NCI-H2171 (cell line): ENCODE results near the gene SYT11.
A peak's percentile ranks its signal among the peaks of the same experiment; 100 is the strongest.
"Not testable (repeated sequence)": the region's sequence is repeated elsewhere in the genome, so short reads cannot be mapped to it uniquely, and the experiment has no call there.

Experiments used
- DNase-seq: peaks from one replicate; lab custom pipeline; 2025; lab: John Stamatoyannopoulos, UW

SYT11 gene

DNA sequence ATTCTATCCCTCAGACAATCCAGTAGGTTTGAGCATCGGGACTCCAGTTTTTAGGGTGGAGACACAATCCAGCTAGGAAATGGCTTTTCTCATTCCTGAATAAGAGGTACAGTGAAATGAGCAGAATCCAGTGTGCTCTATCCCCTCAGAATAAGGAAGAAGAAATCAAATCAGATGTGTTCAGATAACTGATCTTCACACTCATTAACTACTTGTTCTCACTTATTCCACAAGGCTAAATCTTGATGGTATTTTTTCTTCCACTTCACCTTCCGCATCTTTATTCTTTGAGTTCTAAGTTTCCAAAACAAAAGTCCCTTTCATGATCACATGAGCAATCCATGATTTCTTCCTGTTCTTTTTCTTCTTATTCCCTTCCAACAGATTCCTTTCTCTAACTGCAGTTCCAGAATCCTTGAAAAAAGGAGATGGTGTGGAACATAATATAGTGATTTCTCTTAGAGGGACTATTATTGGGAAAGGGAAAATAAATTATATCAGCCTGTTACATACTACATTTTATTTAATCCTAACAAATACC is 1.7 kb downstream of the SYT11 start:
- DNase-seq = no peak

DNA sequence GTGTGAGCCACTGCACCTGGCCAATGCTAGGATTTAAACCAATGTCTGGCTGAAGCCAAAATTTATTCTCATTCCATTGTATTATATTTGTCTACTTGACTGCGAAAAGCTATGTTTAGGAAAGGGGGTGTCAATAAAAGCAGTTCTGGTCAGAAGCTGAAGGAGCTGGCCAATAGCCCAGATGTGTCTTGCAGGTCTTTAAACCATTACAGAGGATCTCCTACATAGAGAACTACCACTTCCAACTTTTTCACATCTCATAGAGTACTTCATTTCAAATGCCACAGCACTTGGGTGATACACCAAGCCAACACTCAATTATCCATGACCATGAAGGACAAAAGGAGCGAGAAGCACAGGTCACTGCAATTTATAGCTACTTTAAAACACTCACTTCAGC is 2.5 kb downstream of the SYT11 start:
- DNase-seq = no peak

DNA sequence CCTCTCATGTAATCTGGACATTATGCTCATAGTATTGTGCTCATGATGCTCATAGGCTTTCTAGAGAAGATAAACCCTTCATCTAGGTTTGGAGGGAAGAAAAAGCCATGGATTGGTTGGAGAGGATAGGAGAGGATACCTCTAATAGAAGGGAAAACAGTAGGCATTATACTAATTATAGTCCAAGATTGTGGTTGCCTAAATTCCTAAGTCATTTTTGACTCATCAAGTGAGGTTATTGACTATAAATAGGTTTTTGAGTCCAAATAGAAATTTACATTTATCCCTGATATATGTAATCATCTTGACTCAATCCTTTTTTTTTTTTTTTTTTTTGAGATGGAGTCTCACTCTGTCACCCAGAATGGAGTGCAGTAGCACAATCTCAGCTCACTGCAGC is 5.0 kb downstream of the SYT11 start:
- no peak for DNase-seq

DNA sequence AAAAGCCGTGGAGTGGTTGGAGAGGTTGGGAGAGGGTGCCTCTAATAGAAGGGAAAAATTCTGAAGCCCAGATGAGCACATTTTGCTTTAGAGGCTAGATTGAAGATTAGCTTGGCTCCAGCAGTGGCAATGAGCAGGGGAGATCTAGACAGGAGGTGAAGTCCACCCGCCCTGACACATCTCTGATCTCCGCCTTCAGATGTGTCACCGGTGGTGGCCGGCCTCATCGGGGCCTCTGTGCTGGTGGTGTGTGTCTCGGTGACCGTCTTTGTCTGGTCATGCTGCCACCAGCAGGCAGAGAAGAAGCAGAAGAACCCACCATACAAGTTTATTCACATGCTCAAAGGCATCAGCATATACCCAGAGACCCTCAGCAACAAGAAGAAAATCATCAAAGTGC is 8.4 kb downstream of the SYT11 start:
- DNase-seq = no peak

DNA sequence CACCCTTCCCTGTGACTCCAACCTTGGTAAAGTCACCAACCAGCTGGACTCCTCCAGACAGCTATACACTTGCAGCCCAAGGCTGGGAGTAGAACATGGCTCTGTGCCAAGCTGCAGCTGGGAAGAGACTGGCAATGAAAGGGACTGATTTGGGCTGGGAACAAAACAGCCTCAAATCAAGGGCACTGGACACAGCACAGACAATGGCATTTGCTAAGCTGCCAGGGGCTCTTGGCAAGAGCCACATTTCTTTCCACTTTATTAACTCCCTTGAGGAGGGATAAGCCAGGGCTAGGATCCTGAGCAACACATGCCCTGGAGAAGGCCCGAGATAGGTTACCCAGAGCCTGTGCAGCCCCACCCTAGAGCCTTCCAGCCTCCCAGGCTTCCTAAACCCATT is 12.0 kb downstream of the SYT11 start:
- DNase-seq = peak; percentile 37

DNA sequence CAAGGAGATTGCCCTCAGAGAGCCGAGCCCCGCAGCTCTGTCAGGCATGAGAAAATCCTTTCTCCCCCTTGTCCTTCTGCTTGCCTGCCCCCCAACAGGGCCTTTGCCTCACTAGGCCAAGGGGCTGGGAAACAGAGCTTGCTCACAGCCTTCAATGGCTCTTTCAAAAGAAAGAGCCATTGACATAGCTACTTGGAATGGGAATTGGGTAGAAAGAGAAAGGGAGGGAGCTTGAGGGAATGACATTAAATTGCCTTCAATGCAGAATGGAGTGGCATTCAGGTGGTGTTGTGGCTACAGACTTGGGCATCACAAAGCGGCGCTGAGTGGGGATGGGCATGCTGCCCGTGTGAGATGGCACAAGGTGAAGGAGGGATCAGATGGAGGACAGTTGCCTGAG is 13.2 kb downstream of the SYT11 start:
- DNase-seq = no peak

DNA sequence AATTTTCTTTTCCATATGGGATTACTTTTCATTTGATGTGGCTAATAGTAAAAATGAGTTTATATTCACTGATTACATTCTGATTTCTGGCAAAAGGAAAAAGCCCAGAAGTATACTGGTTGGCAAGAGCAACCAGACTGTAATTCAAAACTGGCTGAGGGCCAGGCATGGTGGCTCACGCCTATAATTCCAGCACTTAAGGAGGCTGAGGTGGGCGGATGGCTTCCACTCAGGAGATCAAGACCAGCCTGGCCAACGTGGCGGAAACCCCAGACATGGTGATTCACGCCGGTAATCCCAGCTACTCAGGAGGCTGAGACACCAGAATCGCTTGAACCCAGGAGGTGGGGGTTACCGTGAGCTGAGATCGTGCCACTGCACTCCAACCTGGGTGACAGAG is 14.5 kb downstream of the SYT11 start:
- no peak for DNase-seq

DNA sequence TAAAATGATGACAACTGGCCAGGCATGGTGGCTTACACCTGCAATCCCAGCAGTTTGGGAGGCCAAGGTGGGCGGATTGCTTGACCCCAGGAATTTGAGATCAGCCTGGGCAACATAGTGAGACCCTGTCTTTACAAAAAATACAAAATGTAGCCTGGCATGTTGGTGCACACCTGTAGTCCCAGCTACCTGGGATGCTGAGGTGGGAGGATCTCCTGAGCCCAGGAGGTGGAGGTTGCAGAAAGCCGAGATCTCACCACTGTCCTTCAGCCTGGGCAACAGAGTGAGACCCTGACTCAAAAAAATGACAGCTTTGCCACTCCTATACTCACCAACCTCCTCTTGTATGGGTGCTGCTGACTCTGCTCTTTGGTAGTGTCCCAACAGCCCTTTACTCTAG is 18.6 kb downstream of the SYT11 start:
- no peak for DNase-seq

DNA sequence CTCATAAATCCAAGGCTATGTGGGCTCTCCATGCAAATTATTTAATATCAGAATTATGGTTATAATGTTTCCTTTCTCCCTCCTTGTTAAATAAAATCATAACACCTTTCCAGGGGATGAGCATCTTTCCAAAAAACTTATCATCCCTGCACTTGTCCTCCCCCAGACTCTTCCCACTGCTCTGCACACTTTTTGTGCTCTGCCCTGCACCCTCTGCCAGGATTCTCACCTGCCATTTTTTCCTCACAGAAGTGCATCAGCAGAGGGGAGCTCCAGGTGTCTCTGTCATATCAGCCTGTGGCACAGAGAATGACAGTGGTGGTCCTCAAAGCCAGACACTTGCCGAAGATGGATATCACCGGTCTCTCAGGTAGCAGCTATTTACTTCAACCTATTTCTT is 20.9 kb downstream of the SYT11 start:
- DNase-seq = no peak

DNA sequence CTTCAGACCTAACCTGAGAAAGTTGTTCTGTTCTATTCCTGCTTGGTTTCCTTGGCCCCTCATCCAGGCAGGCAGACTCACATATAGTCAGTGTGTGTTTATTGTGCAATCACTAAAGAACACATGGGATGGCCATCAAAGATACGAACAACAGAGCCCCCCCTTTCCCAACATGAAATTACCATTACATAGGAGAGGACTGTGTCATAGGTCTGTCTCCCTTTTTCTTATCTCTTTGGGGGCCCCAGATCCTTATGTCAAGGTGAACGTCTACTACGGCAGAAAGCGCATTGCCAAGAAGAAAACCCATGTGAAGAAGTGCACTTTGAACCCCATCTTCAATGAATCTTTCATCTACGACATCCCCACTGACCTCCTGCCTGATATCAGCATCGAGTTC is 21.6 kb downstream of the SYT11 start:
- DNase-seq = no peak

DNA sequence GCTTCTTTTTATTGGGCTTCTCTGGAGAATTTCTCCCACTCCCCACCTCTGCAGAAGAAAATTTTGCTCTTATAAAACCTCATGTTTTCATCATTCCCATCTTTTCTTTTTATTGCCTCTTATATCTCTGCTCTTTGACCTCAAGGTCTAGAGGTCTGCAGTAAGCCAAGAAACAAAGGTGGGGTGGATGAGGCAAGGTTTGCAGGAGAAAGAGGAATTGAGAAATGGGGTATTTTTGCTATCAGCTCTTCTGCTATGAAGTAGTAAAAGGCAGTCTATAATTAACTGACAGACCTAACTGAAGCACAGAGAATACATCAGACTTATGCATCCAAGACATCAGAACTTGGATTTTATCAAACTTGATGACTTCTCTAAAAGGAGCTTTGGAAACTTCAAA is 22.9 kb downstream of the SYT11 start:
- DNase-seq = no peak

DNA sequence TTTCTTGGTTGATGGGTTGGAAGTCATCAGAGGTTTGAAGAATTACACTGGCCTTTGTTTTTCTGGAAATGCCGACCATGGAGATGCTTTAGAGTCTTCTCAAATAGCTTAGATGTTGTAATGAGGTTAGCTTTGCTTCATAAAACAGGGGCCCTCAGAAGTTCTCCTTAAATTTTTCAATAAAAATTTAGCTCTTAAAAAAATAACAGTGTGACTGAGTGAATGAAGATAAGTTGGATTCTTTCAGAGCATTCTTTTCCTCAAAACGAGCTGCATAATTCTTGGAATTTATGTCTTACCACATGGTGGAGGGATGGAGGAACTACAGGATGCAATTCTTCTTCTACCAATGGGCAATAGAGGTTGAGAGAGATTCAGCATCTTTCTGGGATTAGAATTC is 23.4 kb downstream of the SYT11 start:
- no peak for DNase-seq

- DNase-seq = no peak
Measured at GRCh38 chr1:155884031-155884960, 24.9 kb downstream of the SYT11 start.

DNA sequence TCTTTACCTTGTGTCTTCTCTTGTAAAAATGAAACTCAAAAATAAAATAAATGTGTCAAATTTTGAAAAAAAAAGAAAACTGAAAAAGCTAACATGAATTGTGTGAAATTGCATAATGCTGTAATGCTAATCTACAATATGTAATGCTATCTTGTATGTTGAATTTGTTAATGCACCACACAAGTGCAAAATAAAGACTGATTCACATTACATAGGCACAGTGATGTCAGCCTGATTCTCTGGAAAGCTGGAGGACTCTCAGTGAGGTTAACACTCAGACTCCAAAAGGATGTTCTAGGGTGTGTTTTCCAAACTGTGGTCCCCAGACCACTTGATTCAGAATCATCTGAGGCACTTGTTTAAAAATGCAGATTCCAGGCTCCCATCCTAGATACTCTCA is 25.6 kb downstream of the SYT11 start:
- no peak for DNase-seq

- DNase-seq = no peak
Measured at GRCh38 chr1:155888481-155888880, 29.1 kb downstream of the SYT11 start.

GRCh38 chr1:155889566-155889965 is 30.2 kb downstream of the SYT11 start:
- no peak for DNase-seq

GRCh38 chr1:155890251-155890650 is 30.9 kb downstream of the SYT11 start:
- no peak for DNase-seq

DNA sequence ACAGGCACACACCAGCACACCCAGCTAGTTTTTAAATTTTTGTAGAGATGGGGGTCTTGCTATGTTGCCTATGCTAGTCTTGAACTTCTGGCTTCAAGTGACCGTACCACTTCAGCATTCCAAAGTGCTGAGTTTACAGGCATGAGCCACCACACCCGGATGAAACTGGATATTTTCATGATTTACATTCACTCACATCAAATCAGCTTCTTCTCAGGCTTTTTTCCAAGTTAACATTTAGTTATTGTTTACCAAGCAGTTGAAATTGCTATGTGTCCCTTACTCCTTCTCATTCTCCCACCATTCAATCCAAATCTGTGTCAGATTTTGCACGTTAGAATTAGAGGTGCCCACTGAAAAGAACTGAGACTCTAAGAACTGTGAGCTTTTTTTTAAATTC is 33.4 kb downstream of the SYT11 start:
- DNase-seq = no peak

- DNase-seq = no peak
Measured at GRCh38 chr1:155893389-155894142, 34.2 kb downstream of the SYT11 start.

- DNase-seq = not testable (repeated sequence)
Measured at GRCh38 chr1:155895617-155896016, 36.2 kb downstream of the SYT11 start.

DNA sequence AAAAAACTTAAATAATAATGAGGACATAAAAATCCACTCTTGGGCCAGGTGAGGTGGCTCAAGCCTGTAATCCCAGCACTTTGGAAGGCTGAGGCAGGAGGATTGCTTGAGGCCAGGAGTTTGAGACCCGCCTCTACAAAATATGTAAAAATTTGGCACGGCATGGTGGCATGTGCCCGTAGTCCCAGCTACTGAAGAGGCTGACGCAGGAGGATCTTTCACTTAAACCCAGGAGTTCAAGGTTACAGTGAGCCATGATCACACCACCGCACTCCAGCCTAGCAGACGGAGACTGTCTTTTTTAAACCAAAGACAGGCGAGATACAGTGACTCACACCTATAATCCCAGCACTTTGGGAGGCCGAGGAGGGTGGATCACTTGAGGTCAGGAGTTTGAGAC is 37.1 kb downstream of the SYT11 start:
- not testable (repeated sequence) for DNase-seq

DNA sequence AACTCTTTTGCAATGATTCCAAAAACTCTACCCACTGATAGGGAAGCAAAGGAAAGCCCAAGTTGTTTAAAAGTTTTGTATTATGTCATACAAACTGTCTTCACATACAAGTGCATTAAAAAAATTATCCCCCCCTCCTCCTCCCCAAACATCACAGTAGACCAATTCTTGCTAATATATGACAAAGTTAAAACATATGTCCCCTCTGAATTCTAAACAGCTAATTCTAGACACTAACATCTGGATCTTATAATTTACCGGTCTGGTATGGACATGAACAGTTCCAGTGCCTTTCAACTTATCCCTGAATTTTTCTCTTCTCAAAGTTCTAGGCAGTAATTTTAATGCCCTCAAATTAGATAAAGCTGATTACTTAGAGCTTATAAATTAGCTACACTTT is 38.4 kb downstream of the SYT11 start:
- DNase-seq = no peak

- DNase-seq = no peak
Measured at GRCh38 chr1:155898888-155899287, 39.5 kb downstream of the SYT11 start.
